HL-60 (cell line): ENCODE measurements around the gene LINGO3.
A peak's percentile ranks its signal among the peaks of the same experiment; 100 is the strongest.

Experiments
- DNase-seq, 2 experiments: peaks; one replicate each; pipeline ENCODE4 v3.0.0-alpha.2; 2010 to 2020; ENCODE audit warnings: low read depth in 1 of 2, low spot score in 1 of 2
- H3K27ac ChIP-seq: fragments of 250-450 bp; sonication (Bioruptor Pico); replicated peaks from 2 replicates; pipeline ENCODE4 v1.5.1; 2020; ENCODE audit warnings: mild to moderate bottlenecking, moderate library complexity
- H3K27me3 ChIP-seq: fragments of 250-450 bp; sonication (Bioruptor Pico); 2 replicates; pipeline ENCODE4 v1.5.1; 2021; ENCODE audit warnings: mild to moderate bottlenecking, moderate library complexity; ENCODE audit not compliant: insufficient read depth, poor library complexity, severe bottlenecking
- H3K4me3 ChIP-seq: replicated peaks from 2 replicates; pipeline ENCODE4 v1.5.1; 2011; ENCODE audit warnings: mild to moderate bottlenecking, control low read depth, low read length; ENCODE audit not compliant: insufficient read depth
- GABPA ChIP-seq: IDR thresholded peaks from 2 replicates; pipeline ENCODE4 v1.6.1; 2012; ENCODE audit warnings: low read depth
- POLR2AphosphoS5 ChIP-seq: IDR thresholded peaks from 2 replicates; pipeline ENCODE4 v1.6.1; 2012; ENCODE audit warnings: low read depth
- SPI1 ChIP-seq: IDR thresholded peaks from 2 replicates; pipeline ENCODE4 v1.6.1; 2012; ENCODE audit warnings: low read depth, mild to moderate bottlenecking, borderline replicate concordance
- TF ChIP-seq, protein P1 (sequence below): IDR thresholded peaks from one replicate; pipeline ENCODE4 v1.5.1; 2011; ENCODE audit warnings: low read length, control low read depth, inconsistent platforms; ENCODE audit not compliant: insufficient read depth
- TF ChIP-seq, protein P2 (sequence below): IDR thresholded peaks from 2 replicates; pipeline ENCODE4 v1.6.1; 2012; ENCODE audit warnings: low read depth; ENCODE audit not compliant: insufficient replicate concordance

LINGO3 gene

DNA sequence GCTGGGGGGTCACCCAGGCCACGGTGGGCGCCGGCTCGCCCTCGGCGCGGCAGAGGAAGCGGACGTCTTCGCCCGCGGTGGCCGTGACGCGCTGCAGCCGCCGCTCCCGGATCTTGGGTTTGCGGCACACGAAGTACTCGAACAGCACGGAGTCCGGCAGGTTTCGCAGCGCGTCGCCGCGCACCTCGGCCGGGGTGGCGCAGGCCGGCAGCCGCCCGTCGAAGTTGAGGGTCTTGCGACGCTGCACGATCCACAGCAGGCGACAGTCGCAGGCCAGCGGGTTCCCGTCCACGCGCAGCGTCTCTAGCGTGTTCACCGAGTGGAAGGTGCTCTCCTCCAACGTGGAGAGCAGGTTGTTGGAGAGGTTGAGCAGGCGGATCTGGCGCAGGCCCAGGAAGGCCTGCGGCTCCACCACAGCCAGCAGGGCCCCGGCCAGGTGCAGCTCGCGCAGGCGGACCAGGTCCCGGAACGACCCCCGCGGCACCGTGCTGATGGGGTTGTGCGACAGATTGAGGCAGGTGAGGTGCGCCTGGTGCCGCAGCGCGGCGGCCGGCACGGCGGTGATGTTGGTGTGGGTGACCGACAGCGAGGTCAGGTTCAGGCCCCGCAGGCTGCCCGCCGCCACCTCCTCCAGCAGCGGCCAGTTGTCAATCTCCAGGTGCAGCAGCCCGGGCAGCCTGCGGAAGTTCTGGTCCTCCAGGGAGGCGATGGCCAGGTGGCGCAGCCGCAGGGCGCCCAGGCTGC is 17.3 kb downstream of the LINGO3 start:
- DNase-seq: no peak
- peak overlapping the region; percentile 92 for H3K4me3 ChIP-seq

GRCh38 chr19:2289714-2290435 is 18.1 kb downstream of the LINGO3 start:
- Histone ChIP-seq H3K27me3 (no peaks in the 10 kb centered on the region), H3K27ac (peak overlapping the region; percentile 100), H3K4me3 (peak overlapping the region; percentile 92)
- TF ChIP-seq, protein P1, sequence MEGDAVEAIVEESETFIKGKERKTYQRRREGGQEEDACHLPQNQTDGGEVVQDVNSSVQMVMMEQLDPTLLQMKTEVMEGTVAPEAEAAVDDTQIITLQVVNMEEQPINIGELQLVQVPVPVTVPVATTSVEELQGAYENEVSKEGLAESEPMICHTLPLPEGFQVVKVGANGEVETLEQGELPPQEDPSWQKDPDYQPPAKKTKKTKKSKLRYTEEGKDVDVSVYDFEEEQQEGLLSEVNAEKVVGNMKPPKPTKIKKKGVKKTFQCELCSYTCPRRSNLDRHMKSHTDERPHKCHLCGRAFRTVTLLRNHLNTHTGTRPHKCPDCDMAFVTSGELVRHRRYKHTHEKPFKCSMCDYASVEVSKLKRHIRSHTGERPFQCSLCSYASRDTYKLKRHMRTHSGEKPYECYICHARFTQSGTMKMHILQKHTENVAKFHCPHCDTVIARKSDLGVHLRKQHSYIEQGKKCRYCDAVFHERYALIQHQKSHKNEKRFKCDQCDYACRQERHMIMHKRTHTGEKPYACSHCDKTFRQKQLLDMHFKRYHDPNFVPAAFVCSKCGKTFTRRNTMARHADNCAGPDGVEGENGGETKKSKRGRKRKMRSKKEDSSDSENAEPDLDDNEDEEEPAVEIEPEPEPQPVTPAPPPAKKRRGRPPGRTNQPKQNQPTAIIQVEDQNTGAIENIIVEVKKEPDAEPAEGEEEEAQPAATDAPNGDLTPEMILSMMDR: no peak
- TF ChIP-seq, protein P2, sequence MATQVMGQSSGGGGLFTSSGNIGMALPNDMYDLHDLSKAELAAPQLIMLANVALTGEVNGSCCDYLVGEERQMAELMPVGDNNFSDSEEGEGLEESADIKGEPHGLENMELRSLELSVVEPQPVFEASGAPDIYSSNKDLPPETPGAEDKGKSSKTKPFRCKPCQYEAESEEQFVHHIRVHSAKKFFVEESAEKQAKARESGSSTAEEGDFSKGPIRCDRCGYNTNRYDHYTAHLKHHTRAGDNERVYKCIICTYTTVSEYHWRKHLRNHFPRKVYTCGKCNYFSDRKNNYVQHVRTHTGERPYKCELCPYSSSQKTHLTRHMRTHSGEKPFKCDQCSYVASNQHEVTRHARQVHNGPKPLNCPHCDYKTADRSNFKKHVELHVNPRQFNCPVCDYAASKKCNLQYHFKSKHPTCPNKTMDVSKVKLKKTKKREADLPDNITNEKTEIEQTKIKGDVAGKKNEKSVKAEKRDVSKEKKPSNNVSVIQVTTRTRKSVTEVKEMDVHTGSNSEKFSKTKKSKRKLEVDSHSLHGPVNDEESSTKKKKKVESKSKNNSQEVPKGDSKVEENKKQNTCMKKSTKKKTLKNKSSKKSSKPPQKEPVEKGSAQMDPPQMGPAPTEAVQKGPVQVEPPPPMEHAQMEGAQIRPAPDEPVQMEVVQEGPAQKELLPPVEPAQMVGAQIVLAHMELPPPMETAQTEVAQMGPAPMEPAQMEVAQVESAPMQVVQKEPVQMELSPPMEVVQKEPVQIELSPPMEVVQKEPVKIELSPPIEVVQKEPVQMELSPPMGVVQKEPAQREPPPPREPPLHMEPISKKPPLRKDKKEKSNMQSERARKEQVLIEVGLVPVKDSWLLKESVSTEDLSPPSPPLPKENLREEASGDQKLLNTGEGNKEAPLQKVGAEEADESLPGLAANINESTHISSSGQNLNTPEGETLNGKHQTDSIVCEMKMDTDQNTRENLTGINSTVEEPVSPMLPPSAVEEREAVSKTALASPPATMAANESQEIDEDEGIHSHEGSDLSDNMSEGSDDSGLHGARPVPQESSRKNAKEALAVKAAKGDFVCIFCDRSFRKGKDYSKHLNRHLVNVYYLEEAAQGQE: peak; percentile 40
- TF ChIP-seq GABPA (0 out of 2 replicates have a peak, but pooled peaks have one; percentile 38), POLR2AphosphoS5 (peak; percentile 84), SPI1 (peak; percentile 81; the same call in 1 of the 2 replicates)
- DNase-seq: peak; percentile 88 to 95

More for the DNA sequence above, 17.3 kb downstream of the LINGO3 start:
- TF ChIP-seq POLR2AphosphoS5 (no peak), SPI1 (no peak), GABPA (no peak)
- TF ChIP-seq, protein P2: no peak
- TF ChIP-seq, protein P1: no peak
- peak overlapping the region; percentile 100 for H3K27ac ChIP-seq
- H3K27me3 ChIP-seq: no peaks in the 10 kb centered on the region

DNA sequence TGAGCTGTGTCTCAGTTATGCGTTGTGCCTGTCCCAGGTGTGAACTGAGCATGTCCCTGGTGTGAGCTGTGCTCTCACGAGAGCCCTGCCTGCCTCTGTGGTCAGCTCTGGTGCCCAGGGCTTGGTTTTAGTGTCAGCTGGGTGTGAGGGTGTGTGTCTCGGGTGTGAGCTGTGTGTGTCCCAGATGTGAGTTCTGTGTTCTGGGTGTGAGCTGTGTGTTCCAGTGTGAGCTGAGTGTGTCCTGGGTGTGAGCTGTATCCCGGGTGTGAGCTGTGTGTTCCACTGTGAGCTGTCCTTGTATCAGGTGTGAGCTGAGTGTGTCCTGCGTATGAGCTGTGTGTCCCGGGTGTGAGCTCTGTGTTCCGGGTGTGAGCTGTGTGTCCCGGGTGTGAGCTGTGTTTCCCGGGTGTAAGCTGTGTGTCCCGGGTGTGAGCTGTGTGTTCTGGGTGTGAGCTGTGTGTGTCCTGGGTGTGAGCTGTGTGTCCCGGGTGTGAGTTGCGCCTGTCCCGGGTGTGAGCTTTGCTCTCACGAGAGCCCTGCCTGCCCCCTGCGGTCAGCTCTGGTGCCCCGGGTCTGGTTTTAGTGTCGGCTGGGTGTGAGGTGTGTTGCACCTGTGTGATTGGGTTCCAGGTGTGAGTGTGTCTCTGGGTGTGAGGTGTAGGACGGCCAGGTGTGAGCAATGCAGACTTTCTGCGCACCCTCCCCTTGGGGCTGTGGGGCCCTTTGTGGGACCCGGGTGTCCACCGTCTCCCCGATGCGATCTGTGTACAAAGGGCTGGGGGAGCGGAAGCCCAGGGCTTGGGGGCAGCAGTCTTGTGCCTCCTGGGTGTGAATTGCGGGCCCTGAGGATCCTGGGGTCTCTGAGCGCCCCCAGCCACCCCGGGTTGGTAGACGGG is 18.9 kb downstream of the LINGO3 start:
- peak overlapping the region; percentile 100 for H3K27ac ChIP-seq
- H3K27me3 ChIP-seq: no peaks in the 10 kb centered on the region
- peak; percentile 54 to 72 for DNase-seq
- no peak for TF ChIP-seq POLR2AphosphoS5
- TF ChIP-seq, protein P2: no peak
- TF ChIP-seq, protein P1: no peak
- no peak for TF ChIP-seq GABPA
- TF ChIP-seq SPI1: no peak
- H3K4me3 ChIP-seq: peak overlapping the region; percentile 20
